Measurements from ENCODE around the gene STBD1.
"Not testable (repeated sequence)": the region's sequence is repeated elsewhere in the genome, so short reads cannot be mapped to it uniquely, and the experiment has no call there.

The STBD1 gene

DNA sequence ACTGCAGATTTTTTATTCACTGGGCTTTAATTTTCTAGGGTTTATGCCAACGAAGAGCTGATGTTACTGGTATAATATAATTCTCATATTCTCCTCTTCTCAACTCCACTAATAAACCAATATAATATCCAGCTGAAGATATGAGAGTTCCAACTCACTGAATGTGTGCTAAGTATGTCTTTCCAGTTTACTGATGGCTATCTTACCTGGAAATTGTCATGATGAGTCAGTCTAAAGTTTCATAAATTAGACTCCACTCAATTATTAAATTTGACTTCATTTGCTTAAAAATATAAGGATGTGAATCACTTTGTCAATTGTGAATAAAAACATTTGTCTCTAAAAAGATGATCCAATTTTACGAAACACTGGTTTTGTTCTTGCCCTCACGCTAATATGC is 28.4 kb downstream of the STBD1 start:
- DNase-seq = no peak

DNA sequence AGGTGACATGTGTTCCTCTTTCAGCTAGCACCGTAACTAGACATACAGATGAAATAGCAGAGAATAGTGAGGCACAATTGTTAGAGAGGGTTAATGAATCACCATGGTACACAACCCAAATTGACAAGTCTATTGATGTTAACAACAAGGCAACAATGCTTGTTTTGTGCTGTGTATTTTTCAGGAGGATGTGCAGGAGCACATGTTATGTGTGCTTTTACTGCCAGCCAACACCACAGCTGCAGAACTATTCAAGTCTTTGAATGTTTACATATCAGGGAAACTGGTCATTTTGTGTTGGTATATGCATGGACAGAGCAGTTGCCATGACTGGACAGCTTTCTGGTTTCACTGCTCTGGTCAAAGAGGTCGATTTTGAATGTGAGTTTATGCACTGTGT is 32.8 kb downstream of the STBD1 start:
- DNase-seq = no peak

DNA sequence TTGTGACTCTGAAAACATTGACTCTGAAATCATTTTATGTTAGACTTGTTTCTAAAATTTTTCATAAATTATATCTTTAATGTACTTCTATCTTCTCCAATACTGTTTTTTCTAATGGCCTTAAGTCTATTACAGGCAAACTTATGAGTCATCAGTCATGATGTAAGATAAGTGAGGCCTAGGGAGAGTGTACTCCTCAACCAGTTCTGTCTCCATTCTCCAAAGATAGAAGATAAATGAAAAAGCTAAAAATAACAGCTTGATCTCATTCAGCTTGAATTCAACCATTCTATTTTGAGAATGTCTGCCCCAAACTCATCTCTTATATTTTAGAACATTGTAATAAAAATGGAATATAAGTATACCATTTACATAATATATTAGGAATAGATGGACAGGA is 34.5 kb downstream of the STBD1 start:
- no peak for DNase-seq

DNA sequence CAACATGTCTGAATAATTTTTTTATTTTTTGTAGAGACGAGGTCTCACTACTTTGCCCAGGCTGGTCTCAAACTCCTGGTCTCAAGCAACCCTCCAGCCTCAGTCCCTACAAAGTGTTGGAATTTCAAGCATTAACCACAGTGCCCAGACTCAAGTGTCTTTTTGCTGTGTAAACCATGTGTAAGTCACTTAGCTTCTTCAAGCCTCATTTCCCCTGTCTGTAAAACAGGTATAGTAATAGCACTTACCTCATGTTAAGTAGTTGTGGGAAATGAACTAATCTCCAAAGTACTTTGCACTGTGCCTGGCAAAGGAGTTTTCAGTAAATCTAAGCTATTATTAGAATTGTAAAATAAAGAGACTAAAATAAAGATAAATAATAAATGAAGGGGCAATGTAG is 35.7 kb downstream of the STBD1 start:
- DNase-seq = no peak

DNA sequence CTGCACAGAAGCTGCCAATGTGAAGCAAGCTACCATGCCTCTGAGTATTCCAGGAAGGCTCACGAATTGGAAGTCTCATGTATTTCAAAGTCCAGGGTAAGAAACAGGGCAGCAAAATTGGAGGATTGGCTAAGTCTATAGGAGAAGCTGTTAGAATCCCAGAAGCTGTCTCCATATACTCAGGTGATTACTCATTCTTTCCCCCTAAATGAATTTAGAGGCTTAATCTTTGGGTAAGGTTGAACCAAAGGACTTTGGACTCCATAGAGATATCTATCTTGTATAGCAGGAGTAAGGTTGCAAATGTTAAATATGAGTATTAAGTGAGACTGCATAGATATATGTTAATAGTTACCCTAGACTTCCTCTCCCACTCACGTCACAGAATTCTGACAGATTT is 36.3 kb downstream of the STBD1 start:
- no peak for DNase-seq

- DNase-seq = no peak
Measured at GRCh38 chr4:76354517-76355473, 48.3 kb downstream of the STBD1 start.

- no peak for DNase-seq
Measured at GRCh38 chr4:76357981-76358380, 51.4 kb downstream of the STBD1 start.

- not testable (repeated sequence) for DNase-seq
Measured at GRCh38 chr4:76359881-76360466, 53.4 kb downstream of the STBD1 start.
